ENCODE data around the gene CLPTM1. TPM values are rescaled to one million over a fixed set of nuclear protein-coding genes. Genes with fewer than 3 reads are reported as not detected.

CLPTM1 gene
- total and polyA plus RNA-seq, 2 of the 8 experiments (the other 6 are each of a cell fraction or from before 2014, with no cell fraction given), result 84.8 to 108 TPM

DNA sequence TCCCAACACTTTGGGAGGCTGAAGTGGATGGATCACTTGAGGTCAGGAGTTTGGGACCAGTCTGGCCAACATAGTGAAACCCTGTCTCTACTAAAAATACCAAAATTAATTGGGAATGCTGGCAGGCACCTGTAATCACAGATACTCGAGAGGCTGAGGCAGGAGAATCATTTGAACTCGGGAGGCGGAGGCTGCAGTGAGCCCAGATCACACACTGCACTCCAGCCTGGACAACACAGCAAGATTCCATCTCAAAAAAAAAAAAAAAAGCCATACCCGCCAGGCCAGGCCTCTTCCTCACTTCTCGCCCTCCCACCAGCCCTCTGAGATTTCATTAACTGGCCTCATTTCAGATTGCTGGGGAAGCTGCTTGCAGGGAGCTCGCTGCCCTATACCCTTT is 38.3 kb downstream of the CLPTM1 start:
- H3K4ac ChIP-seq (replicated peaks; ENCODE audit: insufficient read length, low read depth, low read length), result no peak overlapping the region
- H3K56ac ChIP-seq (replicated peaks; ENCODE audit: insufficient read length, low read depth, low read length), result no peak overlapping the region
- TF ChIP-seq TBP (IDR thresholded peaks at IDR 0.05; ENCODE audit: low read depth, low read length) (no peak), CREB1 (IDR thresholded peaks at IDR 0.05) (no peak), SUZ12 (IDR thresholded peaks at IDR 0.05; ENCODE audit: low read length) (no peak), SIN3A (conservative IDR thresholded peaks at IDR 0.05 in 1 of 2, IDR thresholded peaks at IDR 0.05 in 1 of 2; ENCODE audit: low read depth in 1 of 2, low read length in 2 of 2) (no peak), GTF2F1 (IDR thresholded peaks at IDR 0.05; ENCODE audit: borderline replicate concordance, low read depth, low read length) (no peak), SRF (IDR thresholded peaks at IDR 0.05; ENCODE audit: low read depth, low read length) (no peak), NANOG (IDR thresholded peaks at IDR 0.05; ENCODE audit: insufficient read depth, low read depth, low read length, poor library complexity, severe bottlenecking) (no peak), TEAD4 (IDR thresholded peaks at IDR 0.05; ENCODE audit: low read depth, low read length) (no peak), RXRA (IDR thresholded peaks at IDR 0.05; ENCODE audit: insufficient read depth, low read depth, low read length) (no peak), POLR2AphosphoS5 (IDR thresholded peaks at IDR 0.05; ENCODE audit: low read depth, low read length) (no peak)
- TF ChIP-seq, protein P1, sequence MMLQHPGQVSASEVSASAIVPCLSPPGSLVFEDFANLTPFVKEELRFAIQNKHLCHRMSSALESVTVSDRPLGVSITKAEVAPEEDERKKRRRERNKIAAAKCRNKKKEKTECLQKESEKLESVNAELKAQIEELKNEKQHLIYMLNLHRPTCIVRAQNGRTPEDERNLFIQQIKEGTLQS (IDR thresholded peaks at IDR 0.05; ENCODE audit: insufficient read depth, low read depth, low read length), result no peak
- no peak overlapping the region for H4K5ac ChIP-seq (ENCODE audit: insufficient read length, low read depth, low read length)
- H3K9me3 ChIP-seq (ENCODE audit: insufficient read depth in 2 of 2, low read depth in 1 of 2, low read length in 1 of 2), result no peaks in the 10 kb centered on the region
- no peak overlapping the region for H3K4me3 ChIP-seq (ENCODE audit: extremely low read depth in 1 of 4, insufficient read depth in 2 of 4, low read depth in 3 of 4, low read length in 4 of 4)
- H2BK20ac ChIP-seq (ENCODE audit: low read length), result no peak overlapping the region
- peaks cover 2 to 7% of the 10 kb centered on the region in 2 experiments for H4K20me1 ChIP-seq (replicated peaks in 1 of 2; ENCODE audit: control insufficient read depth in 1 of 2, insufficient read depth in 2 of 2, low read length in 2 of 2)
- H2BK5ac ChIP-seq (ENCODE audit: low read depth, low read length), result no peak overlapping the region
- no peak overlapping the region for H2BK15ac ChIP-seq (ENCODE audit: low read length)
- no peak overlapping the region for H2BK120ac ChIP-seq (replicated peaks; ENCODE audit: low read depth, low read length)
- no peaks in the 10 kb centered on the region for H3K27me3 ChIP-seq (replicated peaks in 1 of 4; ENCODE audit: control insufficient read depth in 3 of 4, extremely low read depth in 1 of 4, insufficient read depth in 3 of 4, low read length in 3 of 4)
- no peaks in the 10 kb centered on the region for H3K4me1 ChIP-seq (replicated peaks in 1 of 4; ENCODE audit: control insufficient read depth in 3 of 4, insufficient read depth in 4 of 4, low read length in 3 of 4)
- H3K18ac ChIP-seq (ENCODE audit: extremely low read depth, low read length), result no peak overlapping the region
- FAIRE-seq (no peak), DNase-seq (ENCODE audit: low read depth in 1 of 2, low spot score in 2 of 2) (no peak)
- 97% methylated on average over 4 of the region's 6 CpGs; no CpG with 5 or more reads in 1 of the 2 experiments for WGBS, 2 experiments (ENCODE audit: extremely low coverage in 1 of 2, insufficient coverage in 1 of 2, insufficient read length in 1 of 2, insufficient replicate concordance in 2 of 2, low coverage in 1 of 2, low lambda C conversion rate in 2 of 2, missing lambda C conversion rate in 1 of 2)
- no peak overlapping the region for H3K4me2 ChIP-seq (ENCODE audit: insufficient read depth in 1 of 2, low read depth in 2 of 2, low read length in 2 of 2)
- H3K27ac ChIP-seq (ENCODE audit: low read depth, low read length), result no peak overlapping the region
- no peak overlapping the region for H2AFZ ChIP-seq (ENCODE audit: low read length)
- H3K36me3 ChIP-seq (ENCODE audit: control insufficient read depth in 2 of 4, insufficient read depth in 4 of 4, low read length in 3 of 4), result peaks cover 0 to 23% (median 2%) of the 10 kb centered on the region in 4 experiments; a peak in 5 of 8 replicates
- no peak overlapping the region for H3K14ac ChIP-seq (ENCODE audit: insufficient read length)
- no peak overlapping the region for H3K23ac ChIP-seq (ENCODE audit: insufficient read length)
- no peak overlapping the region for H3K9ac ChIP-seq (replicated peaks in 1 of 4; ENCODE audit: extremely low read depth in 1 of 4, low read depth in 3 of 4, low read length in 3 of 4)
- H2AK5ac ChIP-seq (ENCODE audit: low read depth, low read length), result no peak overlapping the region
- ChIA-PET POLR2A (ENCODE audit: partially characterized antibody) (interaction anchor here (0.7 to 1.8 kb wide), 5 partner anchors 8 to 103 kb away, joined by 3 to 5 read pairs (median 3); no protein-coding TSS in a partner anchor), CTCF (ENCODE audit: partially characterized antibody) (no interaction called here)
- no peak overlapping the region for H4K91ac ChIP-seq (replicated peaks; ENCODE audit: insufficient read length, low read length)
- H4K8ac ChIP-seq (ENCODE audit: extremely low read depth, insufficient read depth, low read length), result no peak overlapping the region
- H3K79me1 ChIP-seq (ENCODE audit: low read depth, low read length), result no peaks in the 10 kb centered on the region; the same call in 1 of the 2 replicates
- H3K79me2 ChIP-seq (ENCODE audit: control insufficient read depth in 1 of 2, insufficient read depth in 2 of 2, low read length in 2 of 2), result no peaks in the 10 kb centered on the region
- no peak overlapping the region for H2BK12ac ChIP-seq (ENCODE audit: low read depth, low read length)
- no peaks in the 10 kb centered on the region for H3K23me2 ChIP-seq (ENCODE audit: low read depth, low read length)
